GM18519 (cell line): ENCODE measurements around the gene CYP3A4.
"Not testable (repeated sequence)": the region's sequence is repeated elsewhere in the genome, so short reads cannot be mapped to it uniquely, and the experiment has no call there.

Experiments used
- ATAC-seq: cut with Tn5 transposase; IDR thresholded peaks from one replicate; pipeline ENCODE4 v1.9.1; 2021; ENCODE audit warnings: mild to moderate bottlenecking, moderate library complexity; ENCODE audit not compliant: unreplicated experiment, low FRiP score

CYP3A4 gene

DNA sequence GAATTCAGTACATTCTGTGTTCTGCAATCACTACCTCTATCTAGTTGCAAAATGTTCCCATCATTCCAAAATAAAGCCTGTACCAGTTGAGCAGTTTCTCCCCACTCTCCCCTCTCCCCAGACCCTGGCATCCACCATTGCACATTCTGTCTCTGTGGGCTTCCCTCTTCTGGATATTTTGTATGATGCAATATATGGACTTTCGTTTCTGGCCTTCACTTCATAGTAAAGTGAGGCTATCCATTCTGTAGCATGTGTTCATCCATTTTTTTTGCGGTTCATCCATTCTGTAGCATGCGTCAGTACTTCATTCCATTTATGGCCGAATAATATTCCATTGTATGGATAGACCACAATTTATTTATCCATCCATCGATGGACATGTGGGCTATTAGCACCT, 9.5 kb upstream of the CYP3A4 start:
- ATAC-seq = no peak

GRCh38 chr7:99792967-99793366, 9.0 kb upstream of the CYP3A4 start:
- no peak for ATAC-seq

- ATAC-seq = no peak
Measured at GRCh38 chr7:99791667-99792369, 7.8 kb upstream of the CYP3A4 start.

GRCh38 chr7:99791021-99791420, 7.0 kb upstream of the CYP3A4 start:
- no peak for ATAC-seq

- no peak for ATAC-seq
Measured at GRCh38 chr7:99790407-99790806, 6.4 kb upstream of the CYP3A4 start.

GRCh38 chr7:99789441-99790070, 5.6 kb upstream of the CYP3A4 start:
- ATAC-seq = no peak

DNA sequence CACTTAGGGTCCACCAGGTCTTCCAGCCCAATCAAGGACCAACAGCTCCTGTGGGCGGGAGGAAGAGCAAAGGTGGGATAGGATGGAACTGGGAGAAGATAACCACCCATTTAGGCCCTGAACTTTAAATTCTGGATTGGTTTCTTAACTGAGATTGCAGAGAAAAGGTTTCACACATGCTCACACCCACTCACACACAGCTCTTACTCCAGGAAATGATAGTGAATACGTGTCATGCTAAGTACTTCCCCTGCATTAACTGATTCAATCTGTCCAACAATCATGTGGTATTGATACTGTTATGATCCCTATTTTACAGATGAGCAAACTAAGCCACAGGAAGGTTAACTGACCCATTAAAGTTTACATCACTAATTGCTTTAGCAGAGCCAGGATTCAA, 4.6 kb upstream of the CYP3A4 start:
- no peak for ATAC-seq

- no peak for ATAC-seq
Measured at GRCh38 chr7:99786726-99787335, 2.8 kb upstream of the CYP3A4 start.

DNA sequence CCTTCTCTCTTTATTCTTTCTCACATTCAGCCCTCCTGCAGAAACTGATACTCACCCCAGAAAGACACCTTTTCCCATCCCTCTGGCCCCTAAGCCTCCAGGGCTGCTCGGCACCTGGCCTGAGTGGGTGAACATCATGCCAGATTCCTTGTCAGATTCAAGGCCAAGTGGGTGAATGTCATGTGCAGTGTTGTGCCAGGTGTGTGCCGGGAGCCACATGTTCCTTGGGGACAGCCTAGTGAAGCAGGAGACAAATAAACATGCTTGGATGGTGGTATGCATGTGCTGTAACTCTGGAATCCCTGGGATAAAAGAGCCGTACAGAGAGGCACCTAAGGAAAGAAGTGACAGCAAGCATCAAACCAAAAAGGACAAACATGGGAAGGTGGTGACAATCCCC, 1.7 kb upstream of the CYP3A4 start:
- not testable (repeated sequence) for ATAC-seq

DNA sequence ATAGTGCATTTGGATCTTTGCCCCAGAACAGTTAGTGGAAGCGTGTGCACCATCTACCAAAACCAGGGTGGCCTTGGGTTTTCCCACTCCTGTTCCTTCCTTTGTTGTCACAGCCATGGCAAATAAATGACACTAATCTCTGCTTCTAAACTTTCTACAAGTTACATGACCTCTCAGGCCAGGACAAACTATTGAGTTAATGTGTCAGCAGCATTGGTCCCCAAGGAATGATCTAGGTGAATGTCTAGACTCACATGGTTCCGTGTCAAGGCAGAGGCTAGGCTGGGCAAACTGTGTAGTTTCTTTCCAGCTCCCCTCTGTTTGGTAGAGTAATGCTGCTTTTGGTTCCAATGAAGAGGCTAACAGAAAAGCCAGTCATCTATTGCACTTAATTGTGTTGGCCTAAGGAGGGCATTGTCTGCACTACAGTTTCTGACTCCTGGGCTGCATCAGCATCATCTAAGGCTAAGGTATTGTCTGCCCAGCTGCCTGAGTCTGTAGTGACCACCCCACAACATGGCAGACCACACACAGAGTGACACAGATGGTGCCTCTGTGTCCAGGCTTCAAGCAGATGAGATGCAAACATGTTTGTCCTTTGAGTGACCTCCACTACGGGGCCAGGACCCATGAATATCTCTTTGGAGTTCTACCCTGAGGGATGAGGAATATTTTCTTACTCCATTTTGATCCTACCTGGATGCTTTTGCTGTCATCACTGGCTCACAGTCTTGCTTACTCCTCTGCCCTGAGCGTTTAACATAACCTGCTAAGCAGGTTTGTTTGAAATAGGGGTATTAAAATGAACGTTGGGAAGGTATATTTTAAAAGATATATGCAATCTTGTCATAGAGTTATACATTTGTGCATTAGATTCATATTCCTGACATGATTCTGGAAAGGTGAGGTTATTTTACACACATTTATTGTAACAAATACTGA, 1.7 kb downstream of the CYP3A4 start:
- ATAC-seq = no peak

DNA sequence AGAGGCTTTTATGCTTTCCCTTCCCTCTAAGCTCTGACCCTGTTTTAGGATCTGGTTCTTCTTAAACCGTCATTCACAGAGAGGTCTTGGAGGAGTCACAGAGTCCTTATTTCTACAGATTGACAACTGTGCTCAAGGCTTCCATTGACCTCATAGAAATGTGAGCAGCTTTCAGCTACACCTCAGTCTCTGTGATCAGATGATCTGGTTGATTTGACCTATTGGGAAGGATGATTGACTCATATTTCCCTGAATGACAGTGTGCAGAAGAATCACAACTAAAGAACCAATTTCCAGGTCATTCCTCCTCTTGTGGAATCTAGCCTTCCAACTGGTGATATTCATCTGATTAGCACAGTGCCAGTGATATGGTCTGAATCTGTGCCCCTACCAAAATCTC, 3.4 kb downstream of the CYP3A4 start:
- no peak for ATAC-seq

DNA sequence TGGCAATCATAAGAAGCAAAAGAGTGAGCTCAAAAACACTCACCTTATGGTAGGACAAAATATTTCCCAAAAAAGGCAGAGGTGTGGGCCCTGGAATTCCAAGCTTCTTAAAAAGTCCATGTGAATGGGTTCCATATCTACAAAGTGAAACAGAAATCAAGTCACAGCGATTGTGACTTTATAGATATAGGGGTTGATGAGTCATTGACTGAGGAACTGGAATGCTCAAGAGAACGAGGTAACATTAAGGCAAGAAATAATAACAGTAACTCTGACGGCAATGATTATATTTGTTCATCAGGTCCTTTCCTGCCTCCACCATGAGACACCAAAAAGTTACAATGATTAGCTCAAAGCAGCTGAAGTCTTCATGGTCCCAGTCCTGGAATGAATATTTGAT, 4.0 kb downstream of the CYP3A4 start:
- no peak for ATAC-seq

DNA sequence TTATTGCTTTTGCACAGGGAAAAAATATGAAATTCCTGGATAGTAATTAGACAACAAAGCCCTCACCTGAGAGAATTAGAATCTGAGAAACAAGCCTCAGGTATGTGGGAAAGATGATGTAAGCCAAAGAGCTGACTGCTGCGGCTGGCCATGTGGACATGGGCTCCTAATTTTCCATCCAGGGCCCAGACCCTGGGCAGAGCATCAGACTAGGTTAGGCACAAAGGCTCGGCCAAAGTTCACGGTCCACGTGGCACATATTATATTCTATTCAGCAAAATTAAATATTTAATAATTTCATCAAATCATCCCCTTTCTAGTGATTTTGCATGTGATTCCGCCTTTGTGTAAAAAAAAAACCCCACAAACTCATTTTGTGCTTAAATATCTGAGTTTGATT, 5.1 kb downstream of the CYP3A4 start:
- ATAC-seq = no peak

DNA sequence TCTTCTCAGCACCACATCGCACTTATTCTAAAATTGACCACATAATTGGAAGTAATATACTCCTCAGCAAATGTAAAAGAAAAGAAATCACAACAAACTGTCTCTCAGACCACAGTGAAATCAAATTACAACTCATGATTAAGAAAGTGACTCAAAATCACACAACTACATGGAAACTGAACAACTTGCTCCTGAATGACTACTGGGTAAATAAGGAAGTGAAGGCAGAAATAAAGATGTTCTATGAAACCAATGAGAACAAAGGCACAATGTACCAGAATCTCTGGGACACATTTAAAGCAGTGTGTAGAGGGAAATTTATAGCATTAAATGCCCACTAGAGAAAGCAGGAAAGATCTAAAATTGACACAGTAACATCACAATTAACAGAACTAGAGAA, 10.6 kb downstream of the CYP3A4 start:
- not testable (repeated sequence) for ATAC-seq

DNA sequence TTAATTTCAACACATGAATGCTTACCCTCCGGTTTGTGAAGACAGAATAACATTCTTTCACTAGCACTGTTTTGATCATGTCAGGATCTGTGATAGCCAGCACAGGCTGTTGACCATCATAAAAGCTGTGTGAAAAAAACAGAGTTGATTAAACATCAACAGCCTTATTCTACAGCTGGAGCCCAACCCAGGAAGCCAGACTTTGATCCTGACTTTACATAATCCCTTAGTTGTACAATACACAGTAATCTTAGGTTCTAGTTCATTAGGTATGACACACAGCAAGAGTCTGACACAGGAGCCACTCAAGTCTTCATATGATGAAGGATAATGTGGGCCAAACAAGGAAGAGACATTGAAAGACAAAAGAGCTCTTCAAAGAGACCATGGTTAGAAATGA, 11.4 kb downstream of the CYP3A4 start:
- no peak for ATAC-seq

GRCh38 chr7:99769494-99769893, 14.5 kb downstream of the CYP3A4 start:
- ATAC-seq = not testable (repeated sequence)

DNA sequence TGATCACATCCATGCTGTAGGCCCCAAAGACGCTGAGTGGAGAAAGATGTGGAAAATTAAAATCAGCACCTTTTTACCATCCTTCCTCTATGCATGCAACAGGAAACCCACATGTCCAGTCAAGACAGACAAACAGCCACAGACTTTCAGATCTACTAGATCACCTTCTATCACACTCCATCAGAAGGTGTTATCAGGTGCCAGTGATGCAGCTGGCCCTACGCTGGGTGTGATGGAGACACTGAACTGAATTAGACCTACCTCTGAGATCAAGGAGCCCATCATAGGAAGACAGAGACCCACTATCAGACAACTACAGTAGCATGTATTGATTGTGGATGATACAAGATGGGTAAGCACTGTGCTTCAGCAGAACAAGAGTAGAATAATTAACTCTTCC, 15.5 kb downstream of the CYP3A4 start:
- no peak for ATAC-seq

DNA sequence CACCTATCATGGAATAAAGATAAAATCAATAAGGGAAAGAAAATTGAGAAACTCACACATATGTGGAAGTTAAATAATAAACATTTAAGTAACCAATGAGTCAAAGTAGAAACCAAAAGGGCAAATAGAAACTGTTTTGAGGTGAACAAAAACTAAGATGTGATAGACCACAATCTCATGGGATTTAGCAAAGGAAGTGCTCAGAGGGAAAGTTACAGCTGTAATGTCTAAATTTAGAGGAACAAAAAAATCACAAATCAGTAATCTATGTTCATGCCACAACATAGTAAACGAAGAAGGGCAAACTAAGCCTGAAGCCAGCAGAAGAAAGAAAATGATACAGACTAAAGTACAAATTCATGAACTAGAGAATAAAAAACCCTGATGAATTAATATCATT, 16.3 kb downstream of the CYP3A4 start:
- no peak for ATAC-seq

DNA sequence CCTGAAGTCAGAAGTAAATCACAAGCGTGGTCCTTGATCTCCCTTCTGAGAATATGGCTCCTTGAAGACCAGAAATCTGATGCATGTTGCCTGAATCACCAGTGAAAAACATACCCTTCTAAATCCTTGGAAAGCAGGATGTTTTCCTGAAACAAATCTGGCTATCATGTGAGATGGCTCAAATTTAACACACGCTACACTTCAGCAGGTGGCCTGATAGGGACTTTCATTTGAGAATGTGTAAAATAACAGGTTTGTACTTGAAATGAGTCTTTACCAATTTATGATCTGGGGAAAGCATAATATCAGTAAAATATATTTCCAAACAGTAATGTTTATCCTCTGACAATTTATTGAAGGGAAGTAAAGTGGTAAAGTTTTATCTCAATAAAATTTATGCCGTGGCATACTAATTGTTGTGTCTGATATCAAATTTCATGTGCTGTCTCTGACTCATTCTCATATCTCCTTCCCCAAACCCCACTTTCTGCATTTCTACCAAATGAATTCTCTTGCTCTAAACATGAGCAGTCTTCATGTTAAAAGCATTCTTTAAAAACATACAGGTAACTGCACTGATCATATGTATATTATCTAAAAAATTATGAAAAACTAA, 17.4 kb downstream of the CYP3A4 start:
- no peak for ATAC-seq

DNA sequence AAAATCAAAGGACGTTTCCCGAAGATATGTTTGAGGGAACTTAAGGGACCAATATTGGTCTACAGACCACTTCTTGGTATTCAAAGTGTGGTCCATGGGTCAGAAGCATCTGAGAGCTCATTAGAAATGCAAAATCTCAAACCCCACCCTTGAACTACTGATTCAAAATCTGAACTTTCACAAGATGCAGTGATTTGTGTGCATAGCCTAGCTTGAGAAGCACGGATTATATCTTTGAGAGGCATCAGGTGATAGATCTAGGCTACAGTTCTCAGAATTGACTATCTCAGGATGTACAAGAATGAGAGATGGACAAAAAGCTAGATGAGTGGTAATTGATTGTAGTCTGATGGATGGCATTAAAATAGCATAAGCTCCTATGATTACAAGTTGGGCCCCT, 19.5 kb downstream of the CYP3A4 start:
- ATAC-seq = no peak
